Hair follicular keratinocyte (primary cell): ENCODE data around the gene TUBB. TPM values are rescaled to one million over a fixed set of nuclear protein-coding genes. Genes with fewer than 3 reads are reported as not detected.

Experiments used
- total RNA-seq: library from RNA; depleted of rRNA; stranded (reverse); fragments of >200 nt; gene quantifications from 2 replicates; pipeline ENCODE4 v1.2.3, GENCODE V29; 2015

Gene TUBB
- total RNA-seq, result 521 and 1,018 TPM in 2 replicates

DNA sequence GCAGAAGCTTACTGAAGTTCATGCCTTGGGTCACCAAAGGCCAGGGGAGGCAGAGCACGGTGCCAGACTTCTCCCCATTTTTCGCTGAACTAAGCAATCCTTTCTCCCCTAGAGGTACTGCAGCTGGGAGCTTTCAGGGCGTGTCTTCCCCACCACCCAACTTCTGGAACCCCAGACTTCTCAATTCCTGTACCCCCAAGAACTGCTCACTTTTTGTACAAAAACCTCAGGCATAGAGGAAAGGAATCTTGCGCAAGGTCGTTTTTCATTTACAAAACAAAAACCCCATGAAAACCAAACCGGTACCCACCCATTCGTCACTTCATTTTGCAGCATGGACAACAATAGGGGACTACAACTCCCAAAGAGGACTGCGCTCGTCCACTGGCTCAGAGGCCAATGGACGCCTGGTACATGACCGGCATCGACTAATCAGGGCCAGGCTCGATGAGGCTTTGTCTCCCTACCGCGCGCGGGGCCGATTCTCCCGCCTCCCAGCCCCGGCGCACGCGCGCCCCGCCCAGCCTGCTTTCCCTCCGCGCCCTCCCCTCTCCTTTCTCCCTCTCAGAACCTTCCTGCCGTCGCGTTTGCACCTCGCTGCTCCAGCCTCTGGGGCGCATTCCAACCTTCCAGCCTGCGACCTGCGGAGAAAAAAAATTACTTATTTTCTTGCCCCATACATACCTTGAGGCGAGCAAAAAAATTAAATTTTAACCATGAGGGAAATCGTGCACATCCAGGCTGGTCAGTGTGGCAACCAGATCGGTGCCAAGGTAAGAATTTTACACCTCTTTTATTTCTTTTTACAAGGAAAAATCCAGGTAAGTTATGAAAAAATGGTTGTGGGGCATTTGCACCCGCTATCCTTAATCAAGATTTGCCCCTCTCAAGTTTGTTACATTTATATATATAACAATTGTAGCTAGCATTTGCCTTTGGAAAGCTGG is at the start of gene TUBB:
Gene TUBB (plus strand): TSS at position 562 of the 947 bp plus-strand sequence. CDS start 155 bp downstream, at position 717.

DNA sequence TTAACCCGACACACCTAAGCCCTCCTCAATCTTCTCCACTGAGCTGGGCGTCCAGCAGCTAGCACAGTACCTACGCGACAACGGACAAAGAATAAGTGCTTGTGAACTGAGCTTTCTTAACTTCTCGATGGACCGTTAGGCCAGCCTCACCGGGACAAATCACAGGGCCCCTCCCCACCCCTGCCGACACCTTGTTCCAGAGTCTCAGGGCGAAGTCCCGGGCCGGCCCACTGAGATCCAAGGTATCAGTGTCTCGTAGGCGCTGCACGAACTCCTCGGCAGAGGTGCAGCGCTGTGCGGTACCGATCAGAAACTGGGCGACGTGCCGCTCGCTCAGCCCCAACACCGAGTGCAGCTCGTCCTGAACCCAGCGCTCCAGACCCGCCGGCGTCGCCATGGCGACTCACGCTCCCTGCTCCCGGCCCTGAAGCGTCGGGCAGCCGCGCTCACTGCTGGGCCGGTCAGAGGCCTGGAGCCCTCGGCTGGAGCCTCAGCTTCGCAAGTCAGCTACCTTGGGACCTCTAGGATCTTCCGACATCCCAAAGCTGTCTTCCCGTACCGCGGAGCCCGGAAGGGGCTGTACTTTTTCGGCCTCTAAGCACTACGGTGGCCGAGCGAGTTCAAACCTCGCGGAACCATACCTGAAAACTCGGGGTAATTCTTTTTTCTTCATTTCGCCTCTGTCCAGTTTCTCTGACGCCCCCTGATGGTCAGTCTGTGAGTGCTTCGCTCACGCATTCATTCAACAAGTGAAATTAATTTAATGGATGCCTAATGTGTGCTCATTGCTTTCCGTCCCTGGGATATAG is 47.5 kb upstream of the TUBB start, which contains the start of gene DHX16:
Gene DHX16 (minus strand): TSS at position 562 of the 809 bp plus-strand sequence. CDS start 165 bp downstream, at position 397.

DNA sequence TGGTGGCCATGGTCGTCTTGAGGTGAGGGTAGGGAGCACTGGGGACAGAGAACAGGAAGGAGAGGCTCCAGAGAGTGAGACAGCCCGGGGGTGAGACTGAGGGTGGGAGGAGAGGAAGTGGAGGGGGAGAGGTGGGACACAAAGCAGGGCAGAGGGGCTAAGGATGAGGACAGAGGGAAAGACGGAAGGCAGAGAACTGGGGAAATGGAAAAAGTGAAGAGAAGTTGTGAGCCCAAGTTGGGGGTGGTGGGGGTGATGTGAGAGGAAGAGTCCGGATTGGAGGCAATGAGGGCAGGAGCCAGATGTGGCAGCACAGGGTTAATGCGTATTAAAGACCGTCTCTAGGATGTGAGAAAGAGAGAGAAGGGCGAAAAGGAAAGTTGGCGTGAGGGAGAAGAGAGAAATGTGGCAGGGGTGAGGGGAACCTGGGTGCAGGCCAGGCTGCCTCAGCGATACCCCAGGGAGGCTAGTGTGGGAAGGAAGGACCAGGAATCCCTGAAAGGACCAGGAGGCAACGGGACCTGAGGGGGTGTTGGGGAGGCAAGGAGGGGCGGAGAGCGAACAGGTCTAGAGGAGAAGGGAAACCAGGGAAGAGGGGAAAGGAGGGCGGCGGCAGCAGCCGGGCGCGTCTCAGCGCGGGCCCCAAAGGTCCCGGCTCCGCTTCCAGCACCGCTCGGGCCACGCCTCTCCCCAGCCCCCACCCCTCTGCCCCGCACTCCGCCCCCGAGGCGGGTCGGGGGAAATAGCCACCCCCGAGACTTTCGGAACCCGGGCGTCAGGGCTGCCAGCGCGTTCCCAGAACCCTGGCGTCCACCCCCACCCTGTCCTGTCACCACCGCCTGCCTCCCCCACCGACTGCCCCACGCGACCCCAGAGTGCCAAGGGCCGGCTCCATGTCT is 33.9 kb upstream of the TUBB start, which contains the start of gene PPP1R18:
Gene PPP1R18 (minus strand): TSS at position 637 of the 899 bp plus-strand sequence. CDS start 627 bp downstream, at position 10.

DNA sequence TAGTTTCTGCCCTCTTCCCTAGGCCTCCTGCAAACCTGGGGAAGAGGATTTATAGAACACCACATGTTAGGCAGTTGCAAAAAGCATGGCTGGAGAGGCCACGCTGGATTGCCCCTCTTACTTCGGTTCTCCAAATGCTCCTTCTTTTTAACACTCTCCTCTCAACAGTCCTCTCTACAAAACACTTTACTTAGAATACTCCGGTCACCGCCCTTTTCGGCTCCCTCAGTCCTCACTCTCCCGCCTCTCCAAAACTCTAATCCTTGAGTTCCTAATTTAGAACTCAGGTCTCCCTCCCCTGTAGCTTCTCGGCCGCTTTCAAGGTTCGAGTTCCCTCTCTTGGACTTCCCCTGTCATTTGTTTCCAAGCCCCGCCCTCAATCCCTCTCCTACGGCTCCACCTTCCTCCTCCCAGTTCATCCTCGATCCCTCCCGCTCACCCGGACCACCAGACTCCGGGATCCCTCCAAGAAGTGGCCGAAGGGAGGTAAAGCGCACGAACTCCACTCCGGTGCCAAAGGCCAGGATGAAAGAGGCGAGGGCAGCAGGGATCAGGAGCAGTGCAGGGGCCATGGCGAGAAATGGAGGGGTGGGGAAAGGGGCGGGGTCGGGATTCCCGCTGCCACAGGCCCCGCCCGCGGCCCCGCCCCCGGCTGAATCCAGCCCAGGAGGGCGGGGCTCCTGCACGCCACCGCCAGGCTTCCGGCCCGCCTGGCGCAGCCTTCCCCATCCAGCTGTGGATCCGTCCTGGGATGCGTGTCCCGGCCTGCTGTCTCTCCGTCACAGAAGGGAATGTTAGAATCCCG is 29.5 kb upstream of the TUBB start, which contains the start of gene NRM:
Gene NRM (minus strand): TSS at position 582 of the 805 bp plus-strand sequence. CDS start 10 bp downstream, at position 572.

DNA sequence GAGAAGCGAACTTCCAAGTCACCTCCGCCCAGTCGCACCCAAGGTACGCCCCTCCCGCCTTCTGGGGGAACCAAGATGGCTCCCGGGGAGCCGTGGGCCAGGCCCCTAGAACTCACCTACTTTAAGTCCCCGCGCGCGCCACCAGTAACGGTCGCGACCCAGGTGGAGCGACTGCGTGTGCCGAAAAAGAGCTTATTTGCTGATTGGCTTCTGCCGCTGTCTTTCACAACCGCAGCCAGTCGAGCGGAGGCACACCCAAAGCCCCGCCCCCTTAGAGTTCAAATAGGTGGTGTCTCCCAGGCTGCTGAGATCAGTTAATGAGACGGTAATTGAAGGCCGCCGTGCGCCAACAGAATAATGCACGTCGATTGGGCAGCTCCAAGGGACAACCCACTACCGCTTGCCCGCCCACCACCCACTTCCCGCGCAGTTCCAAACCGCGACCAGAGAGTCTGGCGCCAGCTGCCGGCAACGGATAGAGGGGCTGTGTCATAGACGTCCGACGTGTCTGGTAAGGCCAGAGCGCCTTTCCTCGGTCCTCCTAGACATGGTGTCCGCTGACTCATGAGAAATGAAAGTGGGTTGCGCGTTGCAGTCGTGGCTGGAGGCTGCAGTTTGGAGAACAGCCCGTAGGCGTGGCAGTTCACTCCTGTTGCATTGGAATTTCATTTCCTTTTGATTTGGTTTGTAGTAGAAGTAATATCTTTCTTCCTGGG is 2.9 kb upstream of the TUBB start, which contains the start of gene MDC1:
Gene MDC1 (minus strand): TSS at position 153 of the 716 bp plus-strand sequence. CDS start 2,106 bp downstream, outside the sequence.

DNA sequence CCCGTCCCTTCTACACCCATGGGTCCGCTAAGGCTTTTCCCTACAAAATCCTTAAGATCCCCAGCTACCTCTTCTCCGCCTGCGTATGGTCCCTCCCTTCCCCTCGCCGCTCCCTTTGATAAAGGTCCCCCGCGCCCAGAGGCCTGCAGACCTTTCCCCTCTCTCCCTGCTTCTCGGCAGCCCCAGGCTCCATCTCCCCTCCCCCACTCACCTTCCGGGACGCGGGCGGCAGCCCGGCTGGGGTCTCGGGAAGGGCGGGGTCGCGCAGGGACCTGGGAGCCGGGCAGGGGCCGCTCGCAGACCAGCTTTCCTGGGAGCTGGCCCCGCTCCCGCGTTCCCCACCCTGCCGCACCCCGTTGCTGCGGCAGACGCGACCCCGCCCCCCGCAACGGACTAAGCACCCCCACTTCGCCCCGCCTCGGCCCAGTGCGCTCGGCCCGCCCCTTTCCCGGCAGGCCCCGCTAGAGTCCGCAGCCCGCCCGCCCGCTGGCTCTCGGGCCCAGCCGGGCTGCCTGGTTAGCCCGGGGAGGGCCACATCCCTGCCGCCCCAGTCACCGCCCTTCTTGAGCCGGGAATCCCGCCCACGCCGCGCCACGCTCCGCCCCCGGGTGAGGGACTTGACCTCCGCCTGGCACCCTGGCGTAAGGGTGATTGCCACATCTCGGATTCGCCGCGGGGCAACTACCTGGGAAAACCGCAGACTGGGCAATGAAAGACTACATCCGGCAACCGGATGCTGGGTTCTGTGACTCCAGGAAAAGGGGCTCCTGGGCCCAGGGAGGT is 22.4 kb downstream of the TUBB start, which contains the start of gene FLOT1:
Gene FLOT1 (minus strand): TSS at position 372 of the 783 bp plus-strand sequence. CDS start 498 bp downstream, outside the sequence.

DNA sequence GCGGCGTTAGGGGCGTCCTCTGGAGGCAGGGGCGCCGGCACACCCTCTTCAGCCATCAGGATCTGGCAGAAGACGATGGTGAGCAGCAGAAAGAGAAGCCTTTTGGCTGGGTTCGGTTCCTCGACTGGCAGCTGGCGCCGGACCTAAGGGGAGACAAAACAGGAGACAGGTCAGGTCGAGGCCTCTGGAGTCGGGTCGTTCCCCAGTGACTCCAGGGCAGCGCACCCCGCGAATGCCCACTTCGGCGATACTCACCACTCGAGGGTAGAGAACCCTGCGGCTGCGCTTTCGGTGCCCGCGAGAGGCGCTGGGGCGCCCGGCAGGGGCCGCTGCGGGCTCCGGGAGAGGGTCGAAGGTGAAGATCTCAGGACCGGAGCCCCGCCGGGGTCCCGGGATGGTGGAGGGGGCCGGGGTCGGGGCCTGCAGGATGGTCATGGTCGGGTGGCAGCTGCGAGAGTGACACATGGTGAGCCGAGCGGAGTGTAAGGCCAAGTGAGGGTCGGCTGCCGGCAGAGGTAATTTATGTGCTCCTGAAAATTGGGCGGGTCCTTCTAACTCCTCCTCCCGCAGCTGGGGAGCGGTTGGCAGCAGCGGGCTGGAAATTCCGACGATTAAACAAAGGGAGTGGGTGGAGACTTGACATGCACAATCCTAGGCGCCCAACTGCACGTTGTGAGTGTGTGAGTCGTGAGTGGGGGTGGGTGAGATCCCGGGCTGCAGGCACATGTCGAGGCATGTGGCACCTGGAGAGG is 24.1 kb downstream of the TUBB start, which contains the start of gene IER3:
Gene IER3 (minus strand): TSS at position 494 of the 752 bp plus-strand sequence. CDS start 29 bp downstream, at position 465.

Other genes with a start within 250 kb of the TUBB start
- 122 and 194 TPM in 2 replicates for gene HLA-E, start 230.8 kb upstream of the TUBB start, total RNA-seq
- 39.2 and 43.2 TPM in 2 replicates for gene GNL1, start 163.9 kb upstream of the TUBB start, total RNA-seq
- 2.3 and 4.0 TPM in 2 replicates for gene PRR3, start 163.1 kb upstream of the TUBB start, total RNA-seq
- gene ABCF1, start 148.9 kb upstream of the TUBB start, total RNA-seq, result 34.5 and 41.9 TPM in 2 replicates
- gene PPP1R10, start 103.1 kb upstream of the TUBB start, total RNA-seq, result 24.8 and 31.6 TPM in 2 replicates
- gene MRPS18B, start 102.5 kb upstream of the TUBB start, total RNA-seq, result 62.8 and 82.6 TPM in 2 replicates
- 1.6 and 6.2 TPM in 2 replicates for gene ATAT1, start 93.5 kb upstream of the TUBB start, total RNA-seq
- gene C6orf136, start 73.2 kb upstream of the TUBB start, total RNA-seq, result 6.1 and 10.6 TPM in 2 replicates
- gene DHX16, start 47.3 kb upstream of the TUBB start, total RNA-seq, result 19.4 and 33.6 TPM in 2 replicates
- gene PPP1R18, start 33.7 kb upstream of the TUBB start, total RNA-seq, result 75.3 and 97.1 TPM in 2 replicates
- 7.4 and 12.4 TPM in 2 replicates for gene NRM, start 29.4 kb upstream of the TUBB start, total RNA-seq
- 9.9 and 17.6 TPM in 2 replicates for gene MDC1, start 3.1 kb upstream of the TUBB start, total RNA-seq
- 26.1 and 35.9 TPM in 2 replicates for gene FLOT1, start 22.3 kb downstream of the TUBB start, total RNA-seq
- gene IER3, start 24.2 kb downstream of the TUBB start, total RNA-seq, result 518 and 821 TPM in 2 replicates
- 225 and 283 TPM in 2 replicates for gene DDR1, start 164.2 kb downstream of the TUBB start, total RNA-seq
- 8.5 and 13.6 TPM in 2 replicates for gene GTF2H4, start 187.9 kb downstream of the TUBB start, total RNA-seq
- 20.7 and 29.4 TPM in 2 replicates for gene VARS2, start 193.9 kb downstream of the TUBB start, total RNA-seq
- not detected in 2 replicates for gene SFTA2, start 211.8 kb downstream of the TUBB start, total RNA-seq
- not detected in 2 replicates for gene MUCL3, start 220.6 kb downstream of the TUBB start, total RNA-seq